Left cardiac atrium (tissue), 4 donors: Measurements from ENCODE around the gene ZIC1. TPM values are rescaled to one million over a fixed set of nuclear protein-coding genes. Genes with fewer than 3 reads are reported as not detected.
A peak's percentile ranks its signal among the peaks of the same experiment; 100 is the strongest.

Experiments used
- ATAC-seq, 2 donors: fragments of 200-7000 bp; cut with Tn5 transposase; one replicate each; pipeline ENCODE4 v1.9.1; 2020; ENCODE audit warnings: mild to moderate bottlenecking in 2 of 2, moderate library complexity in 2 of 2
- DNase-seq: peaks from one replicate; pipeline ENCODE4 v3.0.0-alpha.2; 2020
- intact Hi-C, 2 donors: fragments of 100-400 bp; cut with DNase I; formaldehyde crosslinking; loops; one replicate each; pipeline versions ENCODE4 v1.14.1 to v1.15.1; 2022 to 2023
- total RNA-seq, 2 donors: library from RNA; stranded (reverse); fragmentation: NEBNext Ultra II Directional; extraction: Animal tissue kit (Norgen Biotek cat#: 25700); gene quantifications; one replicate each; pipeline ENCODE4 v1.2.1, GENCODE V29; 2021
- donor health status: DM: no; HTN: yes; CAD: no.
- donor health status: DM: no; HTN: yes; CAD: no; lungs with severe emphysema.
- donor health status: DM: yes; HTN: yes; CAD: no.
- donor health status: Dilated cardiomyopathy.

The ZIC1 gene
- total RNA-seq, 2 donors from 2014 or later: not detected

DNA sequence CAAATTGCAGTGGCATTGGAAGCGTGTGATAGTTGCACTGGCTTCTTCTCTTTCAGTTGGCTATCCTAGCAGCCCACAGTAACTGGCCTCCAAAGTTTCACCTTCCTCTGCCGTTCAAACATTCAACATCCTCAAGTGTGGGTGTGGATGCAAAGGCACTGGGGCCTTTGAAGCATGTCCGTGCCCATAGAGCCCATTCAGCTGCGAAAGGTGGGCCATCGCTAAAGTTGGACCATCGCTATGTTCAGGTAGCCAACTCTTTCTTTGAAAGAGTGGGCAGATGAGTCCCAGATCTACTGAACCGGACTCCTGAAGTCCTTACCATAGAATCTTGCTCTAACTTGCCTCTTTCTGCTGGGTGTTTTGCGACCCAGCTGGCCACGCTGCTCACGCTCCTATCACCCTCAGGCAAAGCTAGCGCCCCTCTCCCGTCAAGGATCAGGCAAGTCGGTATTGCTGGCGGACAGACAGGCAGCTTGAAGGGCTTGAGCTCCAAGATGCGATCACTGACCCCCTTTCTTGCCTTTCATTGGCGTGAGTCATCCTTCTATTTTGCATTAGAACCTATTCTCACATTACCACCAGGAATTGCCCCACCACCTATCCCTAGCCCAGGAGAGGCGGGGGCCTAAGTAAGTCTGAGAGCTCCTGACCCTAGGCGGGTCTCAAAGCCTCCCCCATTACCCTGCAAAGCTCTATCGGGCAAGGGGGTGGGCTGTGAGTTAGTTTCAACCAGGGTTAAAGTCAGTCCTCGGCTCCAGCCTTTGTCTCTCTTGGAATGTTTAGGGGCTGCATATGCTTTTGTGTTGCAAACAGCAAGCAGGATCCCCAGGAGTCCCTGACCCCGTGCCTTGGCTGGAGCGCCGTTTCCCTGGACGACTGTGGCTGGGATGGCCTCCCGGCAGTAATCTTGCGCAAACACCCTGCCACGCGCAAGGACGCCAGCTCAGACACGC is 31.5 kb upstream of the ZIC1 start:
- DNase-seq (no peak), ATAC-seq (peak in 1 of 2 donors; percentile 38)
- intact Hi-C loops: no loop called here

DNA sequence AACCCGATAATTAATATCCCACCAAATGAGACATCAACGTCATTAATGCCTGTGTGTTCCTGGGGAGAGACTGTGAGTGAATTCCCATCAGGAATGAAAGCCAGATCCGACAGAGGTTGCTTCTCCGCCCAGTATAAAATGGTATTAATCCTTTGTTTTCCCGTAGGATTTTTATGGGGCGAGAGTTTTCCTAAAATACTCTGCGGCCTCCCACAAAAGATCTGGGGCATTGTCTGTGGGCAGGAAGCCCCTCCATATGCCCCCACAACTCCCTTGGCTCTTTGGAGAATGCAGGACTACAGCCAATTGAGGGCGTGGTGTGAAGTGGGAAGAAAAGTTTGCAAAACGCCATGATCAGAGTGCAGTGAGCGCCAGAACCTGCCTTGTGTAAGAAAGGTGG is 29.5 kb upstream of the ZIC1 start:
- DNase-seq (no peak), ATAC-seq (no peak)
- intact Hi-C loops: loop anchor here in 1 of 2 donors (10.0 kb wide), 1 partner anchor 695 kb away; no protein-coding TSS in a partner anchor

DNA sequence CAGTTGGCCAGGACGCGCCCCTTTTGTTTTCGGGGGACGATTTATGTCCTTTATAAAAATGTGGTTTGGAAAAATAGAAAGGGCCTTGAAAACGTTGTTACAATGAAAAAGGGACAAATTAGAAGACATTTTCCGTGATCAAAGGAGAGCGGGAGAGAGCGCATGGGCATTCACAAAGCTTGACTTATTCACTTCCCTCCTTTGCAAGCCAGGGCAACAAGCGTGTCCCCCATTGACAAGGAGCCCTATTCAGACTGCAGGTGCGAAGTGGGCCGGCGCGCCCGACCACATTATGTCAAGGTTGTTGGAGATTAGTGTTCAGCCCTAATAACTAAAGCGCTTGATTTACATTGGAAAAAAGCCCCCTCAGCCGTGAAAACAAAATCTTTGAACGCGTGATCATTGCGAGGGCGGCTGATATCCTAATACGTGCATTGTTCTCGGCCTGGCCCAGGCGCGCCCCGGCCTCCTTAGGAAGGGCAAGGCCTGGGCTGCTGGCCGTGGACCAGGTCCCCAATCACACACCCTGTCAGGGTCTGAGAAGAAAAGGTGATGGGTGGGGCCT is 28.7 kb upstream of the ZIC1 start:
- DNase-seq: no peak
- intact Hi-C loops: loop anchor here in 1 of 2 donors (10.0 kb wide), 1 partner anchor 694 kb away; no protein-coding TSS in a partner anchor
- ATAC-seq: no peak

DNA sequence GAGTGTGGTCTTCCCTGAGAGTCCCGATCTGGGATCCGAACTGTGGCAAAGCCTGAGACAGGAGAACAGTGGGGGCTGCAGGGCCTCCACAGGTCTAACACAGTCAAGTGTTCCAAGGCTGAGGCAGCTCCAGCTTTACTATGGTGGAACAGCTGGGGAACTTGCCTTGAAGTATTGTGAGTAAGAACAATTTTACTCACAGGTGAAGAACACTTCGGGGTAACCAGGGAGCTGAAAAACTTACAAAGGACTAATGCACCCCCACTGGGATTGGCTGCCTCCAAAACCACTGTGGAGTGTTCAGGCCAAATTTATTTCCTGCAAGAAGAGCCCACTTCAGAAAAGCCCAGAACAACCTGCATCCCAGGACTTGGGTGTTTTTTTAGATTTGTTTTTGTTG is 28.2 kb upstream of the ZIC1 start:
- intact Hi-C loops: loop anchor here in 1 of 2 donors (10.0 kb wide), 1 partner anchor 694 kb away; no protein-coding TSS in a partner anchor
- DNase-seq: no peak
- no peak for ATAC-seq

DNA sequence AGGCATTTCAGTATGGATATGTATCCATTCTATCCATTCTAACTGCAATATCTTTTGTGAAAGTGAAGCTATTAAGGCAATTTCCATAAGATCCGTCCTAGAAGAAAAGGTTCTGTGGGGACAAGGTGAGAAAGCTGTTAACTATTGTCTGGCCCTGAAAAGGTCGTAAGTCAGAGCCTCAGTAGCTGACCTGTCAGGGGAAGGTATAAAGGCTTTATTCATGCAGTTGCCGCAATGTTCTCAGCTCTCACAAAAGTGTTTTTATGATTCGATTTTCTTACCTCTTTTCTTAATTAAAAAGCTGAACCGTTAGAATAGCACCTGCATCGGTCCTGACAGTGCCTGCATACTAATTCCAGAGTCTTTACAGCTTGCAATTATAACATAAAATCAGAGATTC is 27.6 kb upstream of the ZIC1 start:
- intact Hi-C loops: loop anchor here in 1 of 2 donors (10.0 kb wide), 1 partner anchor 693 kb away; no protein-coding TSS in a partner anchor
- DNase-seq (no peak), ATAC-seq (no peak)

DNA sequence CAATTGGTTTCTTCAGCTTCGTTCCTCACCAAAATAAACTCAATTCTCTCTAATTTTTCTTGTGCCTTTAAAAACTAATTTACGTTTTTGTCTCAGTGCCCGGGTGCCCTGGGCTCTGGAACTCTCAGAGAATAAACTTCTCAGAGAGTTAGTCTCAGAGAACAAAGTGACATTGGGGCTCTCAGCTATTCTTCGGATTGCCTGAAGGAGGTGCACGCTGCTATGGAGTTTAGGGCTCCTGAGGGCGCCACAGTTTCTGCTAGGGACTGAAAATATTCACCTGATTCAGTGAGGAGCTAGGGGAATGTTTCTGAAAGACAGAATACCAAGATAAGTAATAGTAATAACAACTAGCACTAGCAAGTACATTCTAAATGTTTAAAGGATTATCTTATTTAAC is 25.5 kb upstream of the ZIC1 start:
- no peak for DNase-seq
- no peak for ATAC-seq
- intact Hi-C loops: loop anchor here in 1 of 2 donors (10.0 kb wide), 1 partner anchor 691 kb away; no protein-coding TSS in a partner anchor

DNA sequence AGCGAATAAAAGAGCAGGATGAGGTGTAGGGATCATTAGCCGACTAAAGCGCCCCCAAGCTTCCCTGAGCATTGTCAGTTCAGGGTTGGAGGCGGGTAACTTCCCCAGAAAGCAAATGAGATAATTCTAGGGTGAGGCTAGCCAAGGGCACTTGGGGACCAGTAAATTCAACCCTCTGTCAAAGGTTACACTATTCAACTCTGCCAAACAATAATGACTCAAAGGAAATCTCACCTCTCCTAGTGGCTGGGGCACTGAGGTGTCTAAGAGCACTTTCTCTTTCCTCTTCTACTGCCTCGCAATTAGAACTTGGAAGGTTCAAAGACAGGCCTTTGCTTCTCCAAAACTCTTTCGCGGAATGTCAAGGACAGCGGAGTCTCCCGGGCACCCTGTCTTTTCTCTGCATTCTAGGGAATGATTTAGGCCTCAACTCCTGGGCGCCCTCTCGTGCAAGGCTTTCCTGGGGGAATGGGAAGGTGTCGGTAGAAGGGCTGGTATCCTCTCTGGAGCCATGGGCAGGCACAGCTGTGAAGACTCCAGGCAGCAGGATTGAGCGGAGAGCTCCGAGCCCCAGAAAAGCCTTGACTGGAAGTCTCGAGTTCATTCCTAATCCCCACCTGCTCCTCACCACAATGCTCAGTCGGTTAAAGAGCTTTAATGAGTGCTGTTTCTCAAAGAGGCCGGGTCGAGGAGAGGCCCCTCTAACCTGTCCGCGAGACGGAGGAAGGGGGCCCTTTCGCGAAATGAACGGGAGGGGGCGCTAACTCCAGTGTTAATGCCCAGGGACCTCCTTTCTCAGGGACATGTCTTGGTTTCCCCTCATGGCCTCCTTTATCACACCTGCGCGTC is 24.7 kb upstream of the ZIC1 start:
- ATAC-seq (no peak), DNase-seq (no peak)
- intact Hi-C loops: loop anchor here in 1 of 2 donors (10.0 kb wide), 1 partner anchor 690 kb away; no protein-coding TSS in a partner anchor

DNA sequence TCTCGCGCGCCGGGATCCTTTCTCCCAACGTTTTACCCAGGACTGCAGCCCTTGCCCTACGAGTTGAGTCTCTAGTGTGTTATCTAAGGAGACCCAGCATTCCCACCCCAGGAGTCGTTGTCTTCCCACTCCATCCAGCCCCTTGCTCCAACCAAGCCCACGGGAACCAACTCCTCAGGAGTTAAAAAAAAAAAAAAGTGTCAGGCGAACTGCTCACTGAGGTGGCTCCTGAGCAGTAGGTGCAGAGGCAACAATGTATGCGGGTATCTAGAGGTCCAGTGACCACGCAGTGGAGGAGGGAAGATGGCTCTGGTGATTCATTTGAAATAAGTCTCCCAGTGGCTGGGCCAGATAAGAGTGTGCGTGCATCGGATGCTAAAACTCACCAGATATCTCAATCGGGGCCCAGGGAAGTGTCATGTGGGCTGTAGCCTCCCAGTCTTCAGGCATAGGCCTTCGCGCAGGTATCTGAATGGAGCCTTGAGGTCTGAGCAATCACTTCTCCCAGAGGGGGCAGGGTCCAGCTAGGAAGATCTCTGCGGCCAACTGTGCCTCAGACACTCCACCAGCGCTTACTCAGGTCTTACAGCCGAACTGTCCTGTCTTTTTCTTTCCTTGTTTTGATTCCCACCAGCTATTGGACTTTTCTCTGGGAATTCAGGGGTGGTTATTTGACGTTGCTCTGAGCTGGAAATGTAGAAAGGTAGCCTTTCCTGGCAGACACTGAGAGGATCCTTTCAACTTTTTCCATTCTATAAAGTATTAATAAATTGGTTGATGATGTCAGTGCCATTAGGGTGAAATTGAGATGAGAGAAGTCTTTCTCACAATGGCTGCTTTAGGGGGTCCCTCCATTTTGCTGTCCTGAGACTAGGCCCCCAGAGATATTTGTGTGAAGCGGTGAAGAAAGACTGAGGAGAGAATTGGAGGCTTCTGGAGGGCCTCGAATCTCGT is 23.8 kb upstream of the ZIC1 start:
- ATAC-seq (no peak), DNase-seq (no peak)

DNA sequence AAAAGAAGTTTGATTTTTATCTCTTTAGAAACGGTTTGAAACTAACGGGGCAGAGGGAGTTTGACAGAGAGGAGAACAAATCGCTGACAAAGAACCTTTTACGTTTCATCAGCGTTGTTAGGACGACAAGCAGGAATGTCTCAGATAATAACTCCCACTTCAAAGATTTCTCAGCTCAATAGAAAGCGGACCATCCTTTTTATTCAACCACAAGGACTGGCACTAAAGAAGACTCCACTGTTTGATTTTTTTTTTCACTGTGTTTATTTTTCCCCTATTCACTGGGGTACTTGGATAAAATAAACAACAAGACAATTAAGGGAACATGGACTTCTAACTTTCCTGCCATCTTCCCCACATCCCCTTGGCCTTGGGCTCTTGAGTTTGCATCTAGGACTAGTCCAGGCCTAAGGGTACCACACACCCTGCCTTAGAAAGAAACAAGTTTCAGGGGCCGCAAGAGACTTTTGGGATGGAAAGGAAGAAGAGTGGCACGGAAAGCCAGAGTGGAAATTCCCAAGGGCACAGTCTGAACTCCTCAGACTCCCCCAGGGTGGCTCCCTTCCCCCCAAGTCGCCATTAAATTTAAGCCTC is 21.8 kb upstream of the ZIC1 start:
- intact Hi-C loops: loop anchor here in 1 of 2 donors (10.0 kb wide), 1 partner anchor 687 kb away; no protein-coding TSS in a partner anchor
- ATAC-seq (no peak), DNase-seq (no peak)

More for the DNA sequence above, 23.8 kb upstream of the ZIC1 start:
- intact Hi-C loops: loop anchor here in 1 of 2 donors (10.0 kb wide), 1 partner anchor 689 kb away; no protein-coding TSS in a partner anchor

DNA sequence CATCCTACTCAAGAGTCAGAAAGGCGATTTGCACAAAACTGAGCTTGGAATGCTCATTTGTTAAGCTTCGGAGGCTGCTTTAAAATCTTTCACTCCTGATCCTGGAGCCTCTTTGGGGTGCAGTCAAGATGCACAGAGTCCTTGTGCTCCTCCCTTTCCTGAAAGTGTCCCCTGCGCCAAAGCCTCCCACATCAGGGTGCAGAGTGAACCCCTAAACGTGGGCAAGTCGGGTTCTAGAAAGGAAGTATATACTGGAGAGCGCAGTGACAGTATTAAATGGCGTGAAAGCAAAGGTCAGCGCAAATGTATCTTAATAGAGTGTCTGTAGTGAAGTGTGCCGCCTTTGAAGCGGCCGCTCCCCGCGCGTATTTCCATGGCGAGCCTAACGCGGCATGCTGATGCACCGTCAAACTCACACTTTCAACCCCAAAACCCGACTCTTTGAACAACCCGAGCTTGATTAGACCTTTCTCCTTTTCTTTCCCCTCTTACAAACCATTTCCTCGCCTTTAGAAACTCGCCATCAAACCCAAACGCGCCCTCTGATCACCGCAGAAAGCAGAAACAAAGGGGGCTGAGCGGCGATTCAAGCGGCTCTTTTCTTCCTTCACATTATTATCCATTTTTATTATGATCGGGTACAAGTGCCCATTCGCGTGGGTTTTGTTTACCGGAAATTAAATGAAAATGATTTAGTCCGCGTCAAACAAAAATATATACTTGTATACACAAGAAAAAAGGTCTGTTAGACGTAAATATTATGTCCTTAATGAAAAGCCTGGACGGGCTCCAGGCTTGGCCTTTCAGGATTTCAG is 21.1 kb upstream of the ZIC1 start:
- DNase-seq (no peak), ATAC-seq (no peak)
- intact Hi-C loops: loop anchor here in 1 of 2 donors (10.0 kb wide), 1 partner anchor 687 kb away; no protein-coding TSS in a partner anchor

DNA sequence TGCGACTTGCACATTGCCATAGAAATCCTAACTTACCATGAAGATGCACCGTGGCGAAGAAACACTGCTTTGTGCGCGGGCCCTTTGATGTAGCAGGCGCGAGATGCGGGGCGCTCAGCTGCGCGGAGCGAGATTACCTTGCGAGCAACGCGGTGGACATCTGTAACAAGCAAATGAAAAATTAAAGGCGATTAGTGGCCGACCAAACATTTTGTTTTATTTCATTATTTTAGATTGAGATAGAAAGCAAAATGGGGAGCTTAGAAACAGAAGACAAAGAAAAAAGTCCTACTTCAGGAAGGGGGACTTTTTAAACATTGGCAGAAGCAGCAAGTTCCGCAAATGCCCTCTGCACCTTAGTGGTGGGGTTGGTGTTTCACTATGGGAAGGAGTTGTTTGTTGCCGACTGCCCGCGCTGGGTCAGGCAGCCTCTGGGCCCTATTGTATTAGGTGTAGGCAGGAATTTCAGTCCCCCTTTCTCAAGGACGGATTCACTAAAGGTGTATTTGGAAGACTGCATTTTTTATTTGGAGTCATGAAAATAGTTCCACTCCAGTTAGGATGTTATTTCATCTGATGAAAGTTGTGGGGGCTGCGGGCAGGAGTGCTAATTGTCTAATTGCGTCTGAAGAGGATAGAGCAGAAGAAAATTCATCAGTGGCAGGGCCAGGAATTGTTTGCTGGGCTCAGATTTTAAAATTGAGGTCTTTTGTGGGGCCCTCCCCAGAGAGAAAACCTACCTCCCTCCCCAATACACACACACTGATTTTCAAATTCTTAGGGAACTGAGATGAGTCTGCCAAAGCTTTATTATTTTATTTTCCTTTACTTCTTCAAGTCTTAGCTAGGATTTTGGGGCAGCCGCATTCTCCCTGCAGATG is 20.2 kb upstream of the ZIC1 start:
- no peak for DNase-seq
- ATAC-seq: no peak
- intact Hi-C loops: loop anchor here in 1 of 2 donors (10.0 kb wide), 1 partner anchor 686 kb away; no protein-coding TSS in a partner anchor

DNA sequence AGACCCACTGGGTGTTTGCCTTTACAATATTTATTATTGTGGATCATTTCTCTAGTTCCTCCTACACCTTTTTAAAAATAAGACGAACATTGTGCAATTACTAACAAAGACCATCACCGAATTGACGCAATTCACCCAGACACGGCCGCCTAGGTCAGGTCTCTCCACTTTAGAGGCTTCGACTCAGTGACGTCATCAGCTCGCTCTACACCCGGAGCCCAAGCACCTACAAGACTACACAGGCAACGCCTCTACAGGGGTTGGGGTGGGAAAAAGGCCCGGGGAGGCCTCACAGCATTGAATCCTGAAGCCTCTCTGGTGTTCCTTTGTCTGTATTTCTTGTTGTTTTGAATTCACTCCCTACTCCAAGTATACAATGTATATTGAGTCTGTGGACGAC is 19.4 kb upstream of the ZIC1 start:
- ATAC-seq: no peak
- DNase-seq: no peak
- intact Hi-C loops: loop anchor here in 1 of 2 donors (10.0 kb wide), 1 partner anchor 685 kb away; no protein-coding TSS in a partner anchor

DNA sequence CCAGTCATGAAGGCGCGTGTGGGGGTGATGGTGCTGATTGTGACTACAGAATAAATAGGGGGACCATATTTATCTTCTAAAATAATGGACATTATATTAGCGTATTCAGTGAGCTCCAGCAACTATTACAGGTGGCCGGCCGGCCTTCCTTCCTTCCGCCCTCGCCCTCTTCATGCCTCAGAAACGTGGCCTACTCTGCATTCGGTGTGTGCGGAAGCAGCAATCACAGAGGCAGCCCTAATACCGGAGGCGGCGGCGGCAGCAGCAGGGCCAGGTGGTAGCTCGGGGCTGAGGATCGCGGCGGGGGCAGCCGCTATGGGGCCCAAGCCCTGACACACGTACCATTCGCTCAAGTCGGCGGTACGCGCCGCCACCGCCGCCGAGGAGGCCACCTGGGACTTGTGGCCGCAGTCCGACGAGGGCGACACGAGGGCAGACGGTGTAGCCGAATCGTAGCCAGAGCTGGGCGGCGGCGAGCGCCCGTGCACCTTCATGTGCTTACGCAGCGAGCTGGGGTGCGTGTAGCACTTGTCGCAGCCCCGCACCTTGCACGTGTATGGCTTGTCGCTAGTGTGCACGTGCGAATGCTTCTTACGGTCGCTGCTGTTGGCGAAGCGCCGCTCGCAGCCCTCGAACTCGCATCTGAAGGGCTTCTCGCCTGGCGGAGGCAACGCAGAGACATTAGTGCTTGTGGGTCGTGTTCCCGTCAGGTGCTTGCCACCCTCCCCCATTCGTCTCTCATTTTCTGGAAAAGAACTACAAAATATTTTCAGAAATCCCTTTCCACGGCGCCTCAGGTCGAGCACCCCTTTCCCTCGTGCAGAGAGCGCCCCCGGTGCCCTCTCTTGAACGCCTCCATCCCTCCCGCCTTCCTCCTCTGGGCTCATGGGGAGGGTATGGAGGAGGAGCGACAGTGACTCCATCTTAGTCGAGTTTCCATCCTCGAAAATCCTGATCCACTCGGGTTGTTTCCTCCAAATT is 18.3 kb upstream of the ZIC1 start:
- intact Hi-C loops: no loop called here
- no peak for DNase-seq
- no peak for ATAC-seq
